Tibial nerve (tissue), 3 donors: ENCODE data around the gene SLCO3A1.

Experiments used
- POLR2A ChIP-seq, 2 donors: fragments of 450-650 bp; IDR thresholded peaks; one replicate each; pipeline ENCODE4 v1.6.1; 2017; ENCODE audit warnings: antibody characterized with exemption in 2 of 2, mild to moderate bottlenecking in 2 of 2, moderate library complexity in 2 of 2
- TF ChIP-seq, protein P1 (sequence below), 5 experiments: fragments of 200-600 bp in 3 of 5; fragments of 450-650 bp in 2 of 5; sonication (generic) in 3 of 5; IDR thresholded peaks; one replicate each; pipeline ENCODE4 v1.5.1; 2016 to 2019; ENCODE audit warnings: antibody characterized with exemption in 5 of 5, mild to moderate bottlenecking in 3 of 5, moderate library complexity in 2 of 5

DNA sequence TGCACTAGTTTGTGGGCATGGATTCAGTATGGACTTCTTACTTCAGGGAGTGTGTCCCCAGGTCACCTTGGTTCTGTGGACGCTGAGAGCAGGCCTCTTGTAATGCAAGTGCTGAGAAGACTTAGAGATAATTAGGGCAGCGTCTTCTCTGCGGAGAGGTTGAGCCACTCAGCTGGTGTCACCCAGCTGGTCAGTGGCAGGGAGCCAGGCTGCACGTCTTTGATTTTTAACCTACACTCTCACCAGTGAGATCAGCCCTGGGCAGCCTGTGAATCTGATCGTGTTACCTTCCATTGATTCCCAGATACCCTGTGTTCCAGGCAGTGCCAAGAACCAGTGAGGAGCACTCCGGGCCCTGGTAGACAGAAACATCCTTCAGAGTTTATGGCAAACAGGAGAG is 92.6 kb downstream of the SLCO3A1 start:
- no peak for TF ChIP-seq POLR2A (IDR thresholded peaks at IDR 0.05)
- TF ChIP-seq, protein P1, sequence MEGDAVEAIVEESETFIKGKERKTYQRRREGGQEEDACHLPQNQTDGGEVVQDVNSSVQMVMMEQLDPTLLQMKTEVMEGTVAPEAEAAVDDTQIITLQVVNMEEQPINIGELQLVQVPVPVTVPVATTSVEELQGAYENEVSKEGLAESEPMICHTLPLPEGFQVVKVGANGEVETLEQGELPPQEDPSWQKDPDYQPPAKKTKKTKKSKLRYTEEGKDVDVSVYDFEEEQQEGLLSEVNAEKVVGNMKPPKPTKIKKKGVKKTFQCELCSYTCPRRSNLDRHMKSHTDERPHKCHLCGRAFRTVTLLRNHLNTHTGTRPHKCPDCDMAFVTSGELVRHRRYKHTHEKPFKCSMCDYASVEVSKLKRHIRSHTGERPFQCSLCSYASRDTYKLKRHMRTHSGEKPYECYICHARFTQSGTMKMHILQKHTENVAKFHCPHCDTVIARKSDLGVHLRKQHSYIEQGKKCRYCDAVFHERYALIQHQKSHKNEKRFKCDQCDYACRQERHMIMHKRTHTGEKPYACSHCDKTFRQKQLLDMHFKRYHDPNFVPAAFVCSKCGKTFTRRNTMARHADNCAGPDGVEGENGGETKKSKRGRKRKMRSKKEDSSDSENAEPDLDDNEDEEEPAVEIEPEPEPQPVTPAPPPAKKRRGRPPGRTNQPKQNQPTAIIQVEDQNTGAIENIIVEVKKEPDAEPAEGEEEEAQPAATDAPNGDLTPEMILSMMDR (IDR thresholded peaks at IDR 0.05): no peak
